Lower leg skin (tissue), 4 donors: ENCODE results near the gene SKI. TPM values are rescaled to one million over a fixed set of nuclear protein-coding genes. Genes with fewer than 3 reads are reported as not detected.
A peak's percentile ranks its signal among the peaks of the same experiment; 100 is the strongest.

Experiments used
- DNase-seq, 2 donors: peaks; one replicate each; pipeline ENCODE4 v3.0.0-alpha.2; 2019; ENCODE audit warnings: low spot score in 2 of 2
- H3K4me3 ChIP-seq: fragments of 200-600 bp; sonication (generic); 2 replicates; pipeline ENCODE4 v1.5.1; 2017; ENCODE audit warnings: mild to moderate bottlenecking, low read depth; ENCODE audit not compliant: poor library complexity, severe bottlenecking
- CTCF ChIP-seq, 3 donors: fragments of 450-650 bp; IDR thresholded peaks; one replicate each; pipeline ENCODE4 v1.5.1; 2016; ENCODE audit warnings: antibody characterized with exemption in 3 of 3, mild to moderate bottlenecking in 3 of 3, moderate library complexity in 2 of 3
- POLR2A ChIP-seq, 2 donors: fragments of 450-650 bp; IDR thresholded peaks; one replicate each; pipeline ENCODE4 v1.6.1; 2016 to 2017; ENCODE audit warnings: antibody characterized with exemption in 2 of 2, mild to moderate bottlenecking in 1 of 2, moderate library complexity in 1 of 2
- WGBS, 2 donors: methylation state at CpG; one replicate each; pipeline ENCODE4 v1.1.5; 2018; 5-methylcytosine and 5-hydroxymethylcytosine counted together
- intact Hi-C: fragments of 100-400 bp; cut with DNase I; formaldehyde crosslinking; loops from one replicate; pipeline ENCODE4 v1.15.0; 2023; ENCODE audit warnings: low total_unique reads
- total RNA-seq, 4 donors: library from RNA; depleted of rRNA; stranded (reverse); fragments of >200 nt; gene quantifications; one replicate each; pipeline ENCODE4 v1.1.0, GENCODE V29; 2016

The SKI gene
- total RNA-seq, 4 donors from 2014 or later = 67.3 to 80.8 (median 75.4) TPM

- DNase-seq = peak in 1 of 2 donors; percentile 56
- H3K4me3 ChIP-seq = no peak overlapping the region
- 75 to 79% methylated on average over 25 of the region's 25 CpGs for WGBS, 2 donors
- intact Hi-C loops = no loop called here
- no peak for TF ChIP-seq CTCF (IDR thresholded peaks at IDR 0.05)
- TF ChIP-seq POLR2A (IDR thresholded peaks at IDR 0.05) = no peak
Observed at GRCh38 chr1:2277741-2278488, 49.8 kb downstream of the SKI start.

GRCh38 chr1:2278591-2279209 lies 50.6 kb downstream of the SKI start:
- WGBS, 2 donors = 52 to 74% methylated on average over 12 to 13 of the region's 16 CpGs
- no peak for DNase-seq
- intact Hi-C loops = no loop called here
- H3K4me3 ChIP-seq = no peak overlapping the region
- no peak for TF ChIP-seq POLR2A (IDR thresholded peaks at IDR 0.05)
- no peak for TF ChIP-seq CTCF (IDR thresholded peaks at IDR 0.05)

GRCh38 chr1:2279210-2279639 lies 51.1 kb downstream of the SKI start:
- TF ChIP-seq CTCF (IDR thresholded peaks at IDR 0.05) = no peak
- no peak for TF ChIP-seq POLR2A (IDR thresholded peaks at IDR 0.05)
- 19 to 28% methylated on average over 13 of the region's 13 CpGs for WGBS, 2 donors
- H3K4me3 ChIP-seq = no peak overlapping the region
- intact Hi-C loops = no loop called here
- DNase-seq = no peak

GRCh38 chr1:2279817-2280216 lies 51.7 kb downstream of the SKI start:
- no peak for DNase-seq
- no peak overlapping the region for H3K4me3 ChIP-seq
- WGBS, 2 donors = 66 to 74% methylated on average over 8 to 9 of the region's 9 CpGs
- intact Hi-C loops = no loop called here
- TF ChIP-seq CTCF (IDR thresholded peaks at IDR 0.05) = no peak
- no peak for TF ChIP-seq POLR2A (IDR thresholded peaks at IDR 0.05)

GRCh38 chr1:2282556-2283270 lies 54.6 kb downstream of the SKI start:
- no peak for DNase-seq
- H3K4me3 ChIP-seq = no peak overlapping the region
- intact Hi-C loops = no loop called here
- WGBS, 2 donors = 87 to 91% methylated on average over 21 of the region's 29 CpGs
- TF ChIP-seq CTCF (IDR thresholded peaks at IDR 0.05) (no peak), POLR2A (IDR thresholded peaks at IDR 0.05) (no peak)
